CD8-positive, alpha-beta memory T cell (primary cell): Measurements from ENCODE around the gene MVK. TPM values are rescaled to one million over a fixed set of nuclear protein-coding genes. Genes with fewer than 3 reads are reported as not detected.

ENCODE experiments used
- CTCF ChIA-PET: fragments of 350-600 bp; sonication (Branson Sonifier 250); formaldehyde crosslinking; loops from one replicate; lab custom pipeline; 2021; ENCODE audit warnings: antibody characterized with exemption; lab: Charles Lee
- POLR2A ChIA-PET: fragments of 350-600 bp; sonication (Branson Sonifier 250); formaldehyde crosslinking; loops from one replicate; lab custom pipeline; 2021; ENCODE audit warnings: antibody characterized with exemption; lab: Charles Lee
- DNase-seq, 5 donors: peaks; one replicate each; pipeline versions ENCODE4 v3.0.0 to v3.0.0-alpha.2; 2020 to 2022; ENCODE audit warnings: mixed read lengths in 1 of 5
- H3K27ac ChIP-seq: one replicate; pipeline ENCODE4 v1.7.0; 2013; ENCODE audit warnings: low read depth, mild to moderate bottlenecking, low read length, moderate library complexity
- H3K27me3 ChIP-seq: 2 replicates; pipeline ENCODE4 v1.7.0; 2013; ENCODE audit warnings: low read length, mild to moderate bottlenecking; ENCODE audit not compliant: insufficient read depth, poor library complexity, severe bottlenecking
- H3K36me3 ChIP-seq: 2 replicates; pipeline ENCODE4 v1.7.0; 2013; ENCODE audit warnings: mild to moderate bottlenecking, low read length, moderate library complexity; ENCODE audit not compliant: insufficient read depth
- H3K4me1 ChIP-seq: 2 replicates; pipeline ENCODE4 v1.7.0; 2013; ENCODE audit warnings: mild to moderate bottlenecking, low read length, moderate library complexity; ENCODE audit not compliant: insufficient read depth
- H3K4me3 ChIP-seq: 2 replicates; pipeline ENCODE4 v1.7.0; 2013; ENCODE audit warnings: mild to moderate bottlenecking, low read length
- H3K9me3 ChIP-seq: 2 replicates; pipeline ENCODE4 v1.7.0; 2013; ENCODE audit warnings: mild to moderate bottlenecking, low read length
- H3K27ac Mint-ChIP-seq, 8 donors: one replicate each; pipeline ENCODE4 v1.8.0; 2020 to 2021; ENCODE audit warnings: mixed read lengths in 8 of 8, mild to moderate bottlenecking in 6 of 8, inconsistent platforms in 3 of 8, moderate library complexity in 3 of 8
- H3K27me3 Mint-ChIP-seq, 2 donors: one replicate each; pipeline ENCODE4 v1.8.0; 2020 to 2021; ENCODE audit warnings: mixed read lengths in 2 of 2, mild to moderate bottlenecking in 1 of 2, moderate library complexity in 1 of 2
- H3K36me3 Mint-ChIP-seq, 3 donors: one replicate each; pipeline ENCODE4 v1.8.0; 2020 to 2021; ENCODE audit warnings: mixed read lengths in 3 of 3, inconsistent platforms in 1 of 3, mild to moderate bottlenecking in 1 of 3
- H3K4me1 Mint-ChIP-seq, 3 donors: one replicate each; pipeline ENCODE4 v1.8.0; 2020 to 2021; ENCODE audit warnings: mixed read lengths in 3 of 3, inconsistent platforms in 1 of 3, mild to moderate bottlenecking in 1 of 3
- H3K4me3 Mint-ChIP-seq, 7 donors: one replicate each; pipeline ENCODE4 v1.8.0; 2020 to 2021; ENCODE audit warnings: mixed read lengths in 7 of 7, mild to moderate bottlenecking in 6 of 7, moderate library complexity in 4 of 7, inconsistent platforms in 2 of 7
- H3K9me3 Mint-ChIP-seq, 5 donors: one replicate each; pipeline ENCODE4 v1.8.0; 2020 to 2022; ENCODE audit warnings: mixed read lengths in 5 of 5, mild to moderate bottlenecking in 3 of 5, moderate library complexity in 2 of 5, inconsistent platforms in 1 of 5
- polyA plus RNA-seq: library from polyadenylated mRNA; unstranded; fragments of 300-500 nt; fragmentation: Illumina TruSeq; gene quantifications from one replicate; pipeline ENCODE4 v1.2.3, GENCODE V29; 2021
- total RNA-seq, 2 experiments: library from RNA; stranded (reverse); gene quantifications; one replicate each; pipeline ENCODE4 v1.2.3, GENCODE V29; 2021

The MVK gene
- total and polyA plus RNA-seq, 3 experiments from 2014 or later = 2.6 to 15.8 (median 14.2) TPM

- H3K36me3 Mint-ChIP-seq = no peaks in the 10 kb centered on the region
- peak overlapping the region in 1 of 7 donors; percentile 13 for H3K4me3 Mint-ChIP-seq
- H3K4me1 Mint-ChIP-seq = peaks cover 8 to 14% (median 9%) of the 10 kb centered on the region in 3 donors
Measured at GRCh38 chr12:109549613-109550270, 23.9 kb upstream of the MVK start.

GRCh38 chr12:109550281-109550680, 23.3 kb upstream of the MVK start:
- no peak overlapping the region for H3K27ac ChIP-seq
- no peaks in the 10 kb centered on the region for H3K36me3 Mint-ChIP-seq
- H3K4me3 Mint-ChIP-seq = no peak overlapping the region
- no peaks in the 10 kb centered on the region for H3K9me3 ChIP-seq
- POLR2A ChIA-PET = no interaction called here
- H3K36me3 ChIP-seq = no peaks in the 10 kb centered on the region
- CTCF ChIA-PET = no interaction called here
- no peaks in the 10 kb centered on the region for H3K27me3 ChIP-seq
- H3K4me1 ChIP-seq = peaks cover 5% of the 10 kb centered on the region
- H3K27ac Mint-ChIP-seq = peak overlapping the region in 1 of 8 donors; percentile 74
- DNase-seq = no peak
- H3K9me3 Mint-ChIP-seq = no peaks in the 10 kb centered on the region
- H3K4me1 Mint-ChIP-seq = peaks cover 3 to 9% (median 3%) of the 10 kb centered on the region in 3 donors
- H3K27me3 Mint-ChIP-seq = peaks cover 13 to 31% of the 10 kb centered on the region in 2 donors
- no peak overlapping the region for H3K4me3 ChIP-seq

More at GRCh38 chr12:109549613-109550270, 23.9 kb upstream of the MVK start:
- POLR2A ChIA-PET = no interaction called here
- Mint-ChIP-seq H3K27me3 (peaks cover 13 to 31% of the 10 kb centered on the region in 2 donors), H3K9me3 (no peaks in the 10 kb centered on the region), H3K27ac (no peak overlapping the region)
- H3K4me3 ChIP-seq = no peak overlapping the region
- H3K9me3 ChIP-seq = no peaks in the 10 kb centered on the region
- no peak for DNase-seq
- CTCF ChIA-PET = interaction anchor here (0.8 to 1.0 kb wide), 2 partner anchors 15 to 117 kb away, joined by 3 read pairs; no protein-coding TSS in a partner anchor
- no peak overlapping the region for H3K27ac ChIP-seq
- peaks cover 10% of the 10 kb centered on the region for H3K4me1 ChIP-seq
- H3K27me3 ChIP-seq = no peaks in the 10 kb centered on the region
- H3K36me3 ChIP-seq = no peaks in the 10 kb centered on the region

DNA sequence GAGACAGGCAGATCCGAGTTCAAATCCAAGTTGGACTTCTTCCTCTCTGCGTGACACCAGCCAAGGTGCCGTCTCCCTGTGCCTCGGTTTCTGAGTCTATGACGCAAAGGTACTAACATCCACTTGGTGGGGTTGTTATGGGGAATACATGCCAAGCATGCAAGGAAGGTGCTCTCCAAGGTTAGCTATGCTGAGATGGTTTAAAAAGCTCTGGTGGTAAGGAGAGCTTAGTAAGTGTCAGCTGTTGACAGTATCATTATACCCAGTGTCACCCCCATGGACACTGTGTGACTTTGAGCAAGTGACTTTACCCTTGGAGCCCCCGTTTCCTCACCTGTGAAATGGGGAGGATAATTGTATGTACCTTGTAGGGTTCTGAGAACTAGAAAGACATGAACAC, 22.5 kb upstream of the MVK start:
- no peaks in the 10 kb centered on the region for H3K36me3 Mint-ChIP-seq
- DNase-seq = no peak
- Histone ChIP-seq H3K27me3 (no peaks in the 10 kb centered on the region), H3K4me1 (no peaks in the 10 kb centered on the region), H3K9me3 (no peaks in the 10 kb centered on the region), H3K4me3 (no peak overlapping the region), H3K36me3 (no peaks in the 10 kb centered on the region), H3K27ac (no peak overlapping the region)
- ChIA-PET CTCF (no interaction called here), POLR2A (no interaction called here)
- peaks cover 13 to 31% of the 10 kb centered on the region in 2 donors for H3K27me3 Mint-ChIP-seq
- peaks cover 0 to 7% (median 0%) of the 10 kb centered on the region in 3 donors for H3K4me1 Mint-ChIP-seq
- no peak overlapping the region for H3K27ac Mint-ChIP-seq
- H3K9me3 Mint-ChIP-seq = no peaks in the 10 kb centered on the region
- no peak overlapping the region for H3K4me3 Mint-ChIP-seq

DNA sequence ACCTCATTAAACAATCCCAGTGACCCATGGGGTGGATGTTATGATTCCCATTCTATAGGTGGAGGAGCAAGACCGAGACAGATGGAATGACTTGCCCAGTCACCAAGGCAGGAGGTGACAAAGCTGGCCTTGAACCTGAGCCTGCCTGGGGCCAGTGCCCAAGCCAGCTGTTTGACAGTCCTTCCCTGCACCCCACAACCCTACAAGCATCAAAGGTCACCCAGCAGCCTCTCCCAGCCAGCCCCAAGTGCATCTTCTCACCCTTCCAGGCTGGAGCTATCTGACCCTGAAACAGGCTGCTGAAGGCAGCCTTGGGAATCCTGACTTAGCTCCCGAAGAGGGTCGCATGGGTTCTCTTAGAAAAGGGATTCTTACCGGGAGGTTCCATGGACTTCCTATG, 20.6 kb upstream of the MVK start:
- ChIA-PET POLR2A (interaction anchor here (0.6 kb wide), 1 partner anchor 33 kb away, joined by 3 read pairs; no protein-coding TSS in a partner anchor), CTCF (no interaction called here)
- Mint-ChIP-seq H3K4me1 (peaks cover 0 to 7% (median 0%) of the 10 kb centered on the region in 3 donors), H3K36me3 (peaks cover 0 to 2% (median 0%) of the 10 kb centered on the region in 3 donors), H3K27ac (peak overlapping the region in 1 of 8 donors; percentile 66), H3K9me3 (no peaks in the 10 kb centered on the region), H3K4me3 (no peak overlapping the region), H3K27me3 (peaks cover 5 to 18% of the 10 kb centered on the region in 2 donors)
- H3K9me3 ChIP-seq = no peaks in the 10 kb centered on the region
- H3K36me3 ChIP-seq = no peaks in the 10 kb centered on the region
- DNase-seq = no peak
- no peak overlapping the region for H3K27ac ChIP-seq
- no peaks in the 10 kb centered on the region for H3K27me3 ChIP-seq
- H3K4me1 ChIP-seq = no peaks in the 10 kb centered on the region
- no peak overlapping the region for H3K4me3 ChIP-seq

- Mint-ChIP-seq H3K4me1 (peaks cover 0 to 7% (median 0%) of the 10 kb centered on the region in 3 donors), H3K4me3 (no peak overlapping the region), H3K36me3 (peaks cover 0 to 2% (median 0%) of the 10 kb centered on the region in 3 donors)
Measured at GRCh38 chr12:109553483-109553882, 20.1 kb upstream of the MVK start.

DNA sequence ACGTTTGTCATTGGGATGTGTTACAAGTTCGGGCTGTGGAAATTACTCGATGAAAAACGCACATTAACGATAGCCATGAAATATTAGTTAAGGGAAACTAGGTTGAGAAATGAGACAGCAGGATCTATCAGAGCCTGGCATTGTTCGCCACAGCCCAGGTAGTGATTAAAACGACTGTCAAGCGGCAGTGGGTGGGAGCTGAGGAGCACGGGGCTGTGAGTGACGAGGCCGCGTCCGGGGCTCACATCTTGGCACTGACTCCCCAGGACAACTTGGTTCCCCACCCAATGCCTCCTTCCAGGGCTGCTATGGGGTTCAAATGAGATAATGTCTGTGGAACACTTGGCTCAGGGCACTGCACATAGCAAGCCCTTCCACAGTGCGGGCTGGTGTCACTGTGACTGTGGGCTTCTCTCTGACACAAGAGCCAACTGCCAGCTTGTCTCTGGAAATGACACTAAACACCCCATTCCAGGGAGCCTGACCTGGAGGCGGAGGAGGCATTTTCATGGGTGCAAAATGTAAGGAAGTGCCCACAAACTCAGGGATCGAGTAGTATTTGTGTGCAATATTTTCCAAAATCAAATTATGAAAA, 19.6 kb upstream of the MVK start:
- Mint-ChIP-seq H3K4me3 (no peak overlapping the region), H3K4me1 (peaks cover 0 to 5% (median 0%) of the 10 kb centered on the region in 3 donors), H3K36me3 (peaks cover 0 to 2% (median 0%) of the 10 kb centered on the region in 3 donors), H3K27ac (peak overlapping the region in 1 of 8 donors; percentile 38), H3K27me3 (peaks cover 5 to 8% of the 10 kb centered on the region in 2 donors), H3K9me3 (no peaks in the 10 kb centered on the region)
- H3K27ac ChIP-seq = no peak overlapping the region
- no peaks in the 10 kb centered on the region for H3K9me3 ChIP-seq
- no peak overlapping the region for H3K4me3 ChIP-seq
- no peaks in the 10 kb centered on the region for H3K27me3 ChIP-seq
- ChIA-PET POLR2A (no interaction called here), CTCF (no interaction called here)
- DNase-seq = no peak
- H3K36me3 ChIP-seq = no peaks in the 10 kb centered on the region
- no peaks in the 10 kb centered on the region for H3K4me1 ChIP-seq

More at GRCh38 chr12:109553483-109553882, 20.1 kb upstream of the MVK start:
- no peaks in the 10 kb centered on the region for H3K27me3 ChIP-seq
- no peaks in the 10 kb centered on the region for H3K9me3 ChIP-seq
- H3K4me3 ChIP-seq = no peak overlapping the region
- ChIA-PET POLR2A (no interaction called here), CTCF (no interaction called here)
- no peaks in the 10 kb centered on the region for H3K4me1 ChIP-seq
- no peak for DNase-seq
- H3K27ac Mint-ChIP-seq = peak overlapping the region in 2 of 8 donors; percentile 66 to 68
- no peaks in the 10 kb centered on the region for H3K9me3 Mint-ChIP-seq
- no peaks in the 10 kb centered on the region for H3K36me3 ChIP-seq
- H3K27me3 Mint-ChIP-seq = peaks cover 5 to 13% of the 10 kb centered on the region in 2 donors
- H3K27ac ChIP-seq = no peak overlapping the region

DNA sequence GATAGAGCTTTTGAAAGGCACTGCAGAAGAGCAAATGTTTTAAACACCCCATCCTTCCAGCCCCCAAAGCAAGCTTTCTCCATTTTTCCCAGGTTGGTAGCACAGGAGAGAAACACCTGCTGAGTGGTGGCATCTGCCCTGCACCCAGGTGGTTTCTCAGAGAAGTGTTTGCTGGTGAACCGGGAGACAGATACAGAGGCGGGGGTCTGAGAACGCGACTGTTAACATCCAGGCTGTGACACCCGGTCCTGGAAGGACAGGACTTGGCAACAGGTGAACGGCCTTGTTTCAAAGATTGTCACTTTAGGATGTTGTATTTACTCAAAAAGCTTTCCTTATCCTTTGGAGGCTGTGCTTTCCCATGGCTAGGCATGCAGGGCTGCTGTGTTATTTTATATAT, 18.8 kb upstream of the MVK start:
- H3K9me3 ChIP-seq = no peaks in the 10 kb centered on the region
- H3K4me1 ChIP-seq = no peaks in the 10 kb centered on the region
- ChIA-PET POLR2A (interaction anchor here (0.6 kb wide), 1 partner anchor 18 kb away, joined by 7 read pairs; no protein-coding TSS in a partner anchor), CTCF (interaction anchor here (1.1 kb wide), 1 partner anchor 17 kb away, joined by 3 read pairs; no protein-coding TSS in a partner anchor)
- no peak overlapping the region for H3K27ac ChIP-seq
- peaks cover under 1 to 3% of the 10 kb centered on the region in 2 donors for H3K27me3 Mint-ChIP-seq
- H3K27me3 ChIP-seq = no peaks in the 10 kb centered on the region
- peaks cover 0 to 4% (median 0%) of the 10 kb centered on the region in 3 donors for H3K4me1 Mint-ChIP-seq
- no peaks in the 10 kb centered on the region for H3K36me3 ChIP-seq
- H3K4me3 ChIP-seq = no peak overlapping the region
- peaks cover 0 to 2% (median 0%) of the 10 kb centered on the region in 3 donors for H3K36me3 Mint-ChIP-seq
- no peak overlapping the region for H3K4me3 Mint-ChIP-seq
- no peak for DNase-seq
- no peaks in the 10 kb centered on the region for H3K9me3 Mint-ChIP-seq
- H3K27ac Mint-ChIP-seq = no peak overlapping the region
